Neutrophil (primary cell): ENCODE results near the gene SLC24A4.

Experiments used
- H3K27ac ChIP-seq: fragments of 200-600 bp; sonication (generic); 2 replicates; pipeline ENCODE4 v1.5.1; 2016; ENCODE audit warnings: mild to moderate bottlenecking, moderate library complexity
- H3K27me3 ChIP-seq: fragments of 200-600 bp; sonication (generic); 2 replicates; pipeline ENCODE4 v1.6.0; 2016; ENCODE audit warnings: mild to moderate bottlenecking
- H3K36me3 ChIP-seq: fragments of 200-600 bp; sonication (generic); 2 replicates; pipeline ENCODE4 v1.5.1; 2017
- H3K4me1 ChIP-seq, 2 experiments: fragments of 200-600 bp in 1 of 2; sonication (generic) in 1 of 2; 1 replicate in 1 of 2; 2 replicates in 1 of 2; pipeline versions ENCODE4 v1.5.1 to v1.6.1; 2013 to 2016; ENCODE audit warnings: low read depth in 1 of 2, low read length in 1 of 2, mild to moderate bottlenecking in 1 of 2, moderate library complexity in 1 of 2; ENCODE audit not compliant: control insufficient read depth in 1 of 2, insufficient read depth in 1 of 2
- H3K4me3 ChIP-seq, 2 experiments: fragments of 200-600 bp in 1 of 2; sonication (generic) in 1 of 2; 1 replicate in 1 of 2; 2 replicates in 1 of 2; pipeline ENCODE4 v1.5.1; 2013 to 2016; ENCODE audit warnings: low read depth in 1 of 2, low read length in 1 of 2, mild to moderate bottlenecking in 1 of 2, moderate library complexity in 1 of 2
- H3K9me3 ChIP-seq: fragments of 200-600 bp; sonication (generic); 2 replicates; pipeline ENCODE4 v1.5.1; 2016
- TF ChIP-seq, protein P1 (sequence below): fragments of 200-600 bp; sonication (generic); IDR thresholded peaks from 2 replicates; pipeline ENCODE4 v1.5.1; 2016; ENCODE audit warnings: antibody characterized with exemption

SLC24A4 gene

DNA sequence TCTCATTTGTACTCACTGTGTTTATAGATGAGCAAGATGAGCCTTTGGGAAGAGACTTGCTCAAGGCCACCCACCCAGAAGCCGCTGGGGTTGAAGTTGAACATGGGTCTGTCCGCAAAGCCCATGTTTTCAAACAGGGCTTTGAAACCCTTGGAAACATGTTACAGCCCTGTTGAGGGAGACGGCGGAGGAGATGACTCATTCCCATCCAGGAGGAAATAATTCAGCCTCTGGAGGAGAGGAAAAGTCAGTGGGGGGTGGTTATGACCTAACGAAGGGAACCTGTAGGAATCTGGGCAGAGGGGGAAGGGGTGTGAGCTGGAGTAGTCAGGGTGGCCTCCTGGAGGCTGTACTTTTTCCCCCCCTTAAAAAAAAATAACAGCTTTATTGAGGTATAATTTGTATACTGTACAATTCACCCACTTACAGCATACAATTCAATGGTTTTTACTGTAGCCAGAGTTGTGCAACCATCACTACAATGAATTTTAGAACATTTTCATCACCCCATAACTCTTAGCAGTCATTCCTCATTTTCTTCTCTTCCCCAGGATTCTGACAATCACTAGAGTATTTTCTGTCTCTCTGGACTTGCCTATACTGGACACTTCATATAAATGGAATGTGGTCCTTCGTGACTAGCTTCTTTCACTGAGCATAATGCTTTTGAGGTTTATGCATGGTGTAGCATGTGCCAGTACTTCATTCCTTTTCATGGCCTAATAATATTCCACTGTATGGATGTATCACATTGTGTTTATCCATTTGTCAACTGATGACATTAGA is 188.7 kb downstream of the SLC24A4 start:
- H3K4me3 ChIP-seq, result no peak overlapping the region

GRCh38 chr14:92512807-92513203 is 189.8 kb downstream of the SLC24A4 start:
- Histone ChIP-seq H3K4me1 (peaks cover 50 to 51% of the 10 kb centered on the region in 2 experiments), H3K27ac (peak overlapping the region; percentile 90), H3K4me3 (peak overlapping the region; percentile 89 to 93), H3K9me3 (no peaks in the 10 kb centered on the region), H3K27me3 (no peaks in the 10 kb centered on the region), H3K36me3 (no peaks in the 10 kb centered on the region)
- TF ChIP-seq, protein P1, sequence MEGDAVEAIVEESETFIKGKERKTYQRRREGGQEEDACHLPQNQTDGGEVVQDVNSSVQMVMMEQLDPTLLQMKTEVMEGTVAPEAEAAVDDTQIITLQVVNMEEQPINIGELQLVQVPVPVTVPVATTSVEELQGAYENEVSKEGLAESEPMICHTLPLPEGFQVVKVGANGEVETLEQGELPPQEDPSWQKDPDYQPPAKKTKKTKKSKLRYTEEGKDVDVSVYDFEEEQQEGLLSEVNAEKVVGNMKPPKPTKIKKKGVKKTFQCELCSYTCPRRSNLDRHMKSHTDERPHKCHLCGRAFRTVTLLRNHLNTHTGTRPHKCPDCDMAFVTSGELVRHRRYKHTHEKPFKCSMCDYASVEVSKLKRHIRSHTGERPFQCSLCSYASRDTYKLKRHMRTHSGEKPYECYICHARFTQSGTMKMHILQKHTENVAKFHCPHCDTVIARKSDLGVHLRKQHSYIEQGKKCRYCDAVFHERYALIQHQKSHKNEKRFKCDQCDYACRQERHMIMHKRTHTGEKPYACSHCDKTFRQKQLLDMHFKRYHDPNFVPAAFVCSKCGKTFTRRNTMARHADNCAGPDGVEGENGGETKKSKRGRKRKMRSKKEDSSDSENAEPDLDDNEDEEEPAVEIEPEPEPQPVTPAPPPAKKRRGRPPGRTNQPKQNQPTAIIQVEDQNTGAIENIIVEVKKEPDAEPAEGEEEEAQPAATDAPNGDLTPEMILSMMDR, result no peak

More for the DNA sequence above, 188.7 kb downstream of the SLC24A4 start:
- TF ChIP-seq, protein P1, result no peak
- Histone ChIP-seq H3K9me3 (no peaks in the 10 kb centered on the region), H3K27ac (no peak overlapping the region), H3K36me3 (no peaks in the 10 kb centered on the region), H3K27me3 (no peaks in the 10 kb centered on the region), H3K4me1 (peaks cover 50 to 51% of the 10 kb centered on the region in 2 experiments)

DNA sequence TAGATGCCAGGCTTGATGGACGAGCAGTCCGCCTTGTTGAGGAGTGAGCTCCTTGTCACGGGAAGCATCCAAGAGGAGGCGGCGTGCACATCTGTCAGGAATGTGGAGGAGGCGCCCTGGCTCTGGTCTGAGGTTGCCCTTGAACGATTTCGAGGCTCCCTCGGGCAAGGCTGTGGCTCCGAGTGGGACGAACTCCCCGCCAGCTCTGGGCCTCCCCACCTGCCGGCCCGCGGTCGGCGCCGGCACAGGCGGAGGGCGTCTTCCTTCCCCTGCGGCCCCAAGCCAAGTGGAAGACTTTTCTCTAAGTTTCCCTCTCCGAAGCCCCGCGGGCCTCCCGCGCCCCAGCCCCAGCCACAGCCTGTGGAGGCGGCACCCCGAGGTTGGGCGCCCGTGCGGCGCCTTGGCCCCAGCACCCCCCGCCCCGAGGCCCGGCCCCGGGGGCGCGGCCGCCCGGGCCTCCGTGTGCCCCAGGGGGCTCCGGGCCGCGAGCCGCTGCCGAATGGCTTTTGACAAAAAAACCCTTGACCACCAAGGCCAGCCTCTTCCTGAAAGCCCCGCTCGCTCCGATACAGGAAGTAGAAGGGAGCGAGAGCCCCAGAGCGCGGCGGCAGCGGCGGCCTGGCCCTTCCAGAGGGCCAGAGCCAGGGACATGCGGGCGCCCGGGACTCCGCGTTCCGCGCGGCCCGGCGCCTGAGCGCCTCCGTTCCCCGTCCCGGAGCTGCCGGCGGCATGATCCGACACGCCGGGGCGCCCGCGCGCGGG is 190.4 kb downstream of the SLC24A4 start, which contains the start of gene RIN3:
TSS of gene RIN3 (plus strand) at position 578 of the 762 bp plus-strand sequence. CDS start at position 730, 152 bp downstream.
- Histone ChIP-seq H3K4me3 (peak within 1 kb of the TSS; percentile 89 to 93), H3K27me3 (no peaks in the 10 kb centered on the region), H3K9me3 (no peaks in the 10 kb centered on the region), H3K27ac (peak within 1 kb of the TSS; percentile 90), H3K4me1 (peaks cover 51 to 54% of the 10 kb centered on the region in 2 experiments), H3K36me3 (no peaks in the 10 kb centered on the region)
- TF ChIP-seq, protein P1, result no peak

DNA sequence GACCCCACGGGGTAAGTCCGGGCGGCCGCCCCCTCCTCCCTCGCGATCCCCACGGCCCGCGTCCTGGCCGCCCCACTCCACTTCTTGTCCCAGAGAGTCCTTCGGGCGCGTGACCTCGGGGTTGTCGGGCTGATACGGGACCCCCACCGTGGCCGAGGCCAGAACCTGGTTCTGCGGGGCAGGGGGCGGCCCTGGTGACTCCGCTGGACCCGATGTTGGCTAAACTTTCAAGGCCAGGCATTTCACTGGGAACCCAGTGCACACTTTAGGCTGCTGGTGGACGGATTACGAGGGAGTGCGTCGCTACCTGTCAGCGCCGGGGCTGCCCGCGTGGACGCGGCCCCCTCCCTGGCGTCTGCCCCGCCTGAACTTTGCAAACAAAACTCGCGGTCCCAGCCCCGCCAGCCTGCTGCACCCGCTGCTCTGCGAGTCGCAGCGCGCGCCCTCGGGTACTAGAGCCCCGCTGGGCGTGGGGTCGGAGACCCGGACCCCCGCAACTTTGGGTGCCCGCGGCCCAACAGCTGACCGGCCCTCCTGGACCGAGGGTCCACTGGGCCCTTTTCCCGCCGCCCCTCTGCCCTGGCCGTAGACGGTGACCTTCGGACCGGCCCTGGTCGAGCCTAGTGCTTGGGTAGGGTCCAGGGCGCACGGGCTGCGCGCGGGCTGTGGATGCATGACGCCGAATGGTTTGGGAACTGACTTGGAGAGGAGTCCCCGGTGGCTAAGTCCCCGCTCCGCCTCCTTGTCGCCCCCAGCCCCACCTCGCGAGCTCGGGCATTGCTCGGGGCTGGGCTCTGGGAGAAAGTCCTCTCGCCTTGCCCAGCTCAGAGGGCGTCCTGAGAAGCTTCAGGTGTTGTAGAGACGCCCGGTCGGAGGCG is 191.2 kb downstream of the SLC24A4 start:
- no peaks in the 10 kb centered on the region for H3K36me3 ChIP-seq
- peaks cover 60 to 62% of the 10 kb centered on the region in 2 experiments for H3K4me1 ChIP-seq
- H3K27ac ChIP-seq, result peak overlapping the region; percentile 90
- H3K27me3 ChIP-seq, result no peaks in the 10 kb centered on the region
- no peaks in the 10 kb centered on the region for H3K9me3 ChIP-seq
- peak overlapping the region; percentile 89 to 93 for H3K4me3 ChIP-seq
- TF ChIP-seq, protein P1, result no peak
